NCI-H2196 treated with DMSO at 0.1 percent for 48 hours (cell line): ENCODE results near the gene RCL1.

Experiments used
- DNase-seq: peaks from one replicate; lab custom pipeline; 2025; ENCODE audit not compliant: unreplicated experiment; lab: John Stamatoyannopoulos, UW

The RCL1 gene

GRCh38 chr9:4840018-4840417 lies 47.3 kb downstream of the RCL1 start:
- DNase-seq: no peak

GRCh38 chr9:4842213-4842612 lies 49.5 kb downstream of the RCL1 start:
- no peak for DNase-seq

GRCh38 chr9:4842734-4843133 lies 50.0 kb downstream of the RCL1 start:
- DNase-seq: no peak

GRCh38 chr9:4844056-4844838 lies 51.5 kb downstream of the RCL1 start:
- DNase-seq: no peak

- peak; percentile 33 for DNase-seq
Measured at GRCh38 chr9:4849369-4849768, 56.6 kb downstream of the RCL1 start.

GRCh38 chr9:4850603-4851310 lies 58.0 kb downstream of the RCL1 start:
- DNase-seq: no peak

GRCh38 chr9:4852419-4852818 lies 59.7 kb downstream of the RCL1 start:
- DNase-seq: no peak

GRCh38 chr9:4854265-4854590 lies 61.5 kb downstream of the RCL1 start:
- no peak for DNase-seq

- DNase-seq: no peak
Measured at GRCh38 chr9:4855841-4856240, 63.1 kb downstream of the RCL1 start.

GRCh38 chr9:4857163-4857810 lies 64.5 kb downstream of the RCL1 start:
- DNase-seq: no peak

- peak; percentile 15 for DNase-seq
Measured at GRCh38 chr9:4859035-4859434, 66.3 kb downstream of the RCL1 start.

GRCh38 chr9:4860383-4860782 lies 67.6 kb downstream of the RCL1 start:
- no peak for DNase-seq

- no peak for DNase-seq
Measured at GRCh38 chr9:4861145-4861544, 68.4 kb downstream of the RCL1 start.

GRCh38 chr9:4861736-4862451 lies 69.2 kb downstream of the RCL1 start:
- DNase-seq: no peak

GRCh38 chr9:4862506-4863250 lies 69.9 kb downstream of the RCL1 start:
- DNase-seq: no peak

- DNase-seq: no peak
Measured at GRCh38 chr9:4864234-4864661, 71.5 kb downstream of the RCL1 start.

- DNase-seq: no peak
Measured at GRCh38 chr9:4864698-4865097, 72.0 kb downstream of the RCL1 start.

- DNase-seq: no peak
Measured at GRCh38 chr9:4865681-4866080, 72.9 kb downstream of the RCL1 start.

- DNase-seq: no peak
Measured at GRCh38 chr9:4866239-4866969, 73.7 kb downstream of the RCL1 start.

GRCh38 chr9:4873066-4873465 lies 80.3 kb downstream of the RCL1 start:
- no peak for DNase-seq
